ENCODE measurements around the gene TOP3A.

TOP3A gene

DNA sequence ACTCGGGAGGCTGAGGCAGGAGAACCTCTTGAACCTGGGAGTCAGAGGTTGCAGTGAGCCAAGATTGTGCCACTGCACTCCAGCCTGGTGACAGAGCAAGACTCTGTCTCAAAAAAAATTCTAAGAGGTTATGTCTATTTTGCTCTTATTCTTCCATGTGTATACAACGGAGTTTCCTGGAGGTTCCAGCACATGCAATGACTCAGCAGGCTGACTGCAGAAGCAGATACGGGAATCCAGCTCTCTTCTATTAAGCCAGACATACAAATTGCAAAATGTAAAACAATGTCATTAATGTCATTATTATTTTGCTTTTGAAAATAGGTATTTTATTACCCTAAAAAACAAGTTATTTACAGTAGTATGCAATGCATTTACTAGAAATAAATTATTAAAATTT, 35.9 kb downstream of the TOP3A start:
- DNase-seq: no peak

DNA sequence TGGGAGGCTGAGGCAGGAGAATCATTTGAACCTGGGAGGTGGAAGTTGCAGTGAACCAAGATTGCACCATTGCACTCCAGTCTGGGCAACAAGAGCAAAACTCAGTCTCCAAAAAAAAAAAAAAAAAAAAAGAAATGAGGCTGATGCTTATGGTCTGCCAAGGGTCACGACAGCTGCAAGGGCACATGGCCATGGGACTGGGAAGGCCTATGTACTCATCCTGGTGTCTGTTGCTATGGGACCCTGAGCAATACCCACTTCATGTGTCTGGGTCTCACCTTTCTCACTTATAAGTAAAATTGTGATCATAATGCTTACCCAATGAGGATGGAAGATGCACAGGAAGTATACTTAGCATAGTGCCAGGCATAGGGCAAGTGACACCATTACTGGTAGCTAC, 37.7 kb downstream of the TOP3A start:
- DNase-seq: no peak

DNA sequence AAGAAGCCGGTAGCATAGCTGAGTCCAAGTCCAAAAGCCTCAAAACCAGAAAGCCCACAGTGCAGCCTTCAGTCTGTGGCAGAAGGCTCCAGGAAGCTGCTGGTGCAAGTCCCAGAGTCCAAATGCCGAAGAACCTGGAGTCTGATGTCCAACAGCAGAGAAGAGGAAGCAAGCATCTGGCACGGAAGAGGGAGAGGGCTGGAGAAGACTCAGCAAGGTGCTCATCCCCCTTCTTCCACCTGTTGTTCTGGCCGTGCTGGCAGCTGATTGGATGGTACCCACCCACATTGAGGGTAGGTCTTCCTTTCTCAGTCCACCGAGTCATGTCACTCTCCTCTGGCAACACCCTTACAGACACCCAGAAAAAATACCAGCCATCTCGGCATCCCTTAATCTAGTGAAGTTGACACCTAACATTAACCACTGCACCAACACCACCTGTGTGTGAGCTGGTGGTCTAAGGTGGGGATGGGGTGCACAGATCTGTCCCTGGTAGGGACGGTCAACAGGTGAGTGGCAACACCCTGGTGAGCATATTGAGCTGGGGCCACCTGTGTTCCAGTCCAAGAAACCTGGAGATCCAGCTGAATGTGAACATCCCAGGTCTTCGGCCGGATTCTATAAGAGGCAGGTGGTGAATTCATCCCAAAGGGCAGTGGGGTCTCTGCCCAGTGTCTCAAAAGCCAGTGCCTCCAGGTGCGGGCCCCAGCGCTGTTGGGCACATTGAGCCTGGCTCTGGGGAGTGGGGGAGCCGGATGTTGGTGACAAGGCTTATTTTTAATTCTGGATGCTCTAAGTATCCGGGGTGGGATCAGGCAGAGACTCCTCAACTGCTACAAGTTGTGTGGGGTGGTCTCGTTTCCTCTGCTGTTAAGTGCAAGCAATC, 44.5 kb downstream of the TOP3A start:
- DNase-seq: no peak

DNA sequence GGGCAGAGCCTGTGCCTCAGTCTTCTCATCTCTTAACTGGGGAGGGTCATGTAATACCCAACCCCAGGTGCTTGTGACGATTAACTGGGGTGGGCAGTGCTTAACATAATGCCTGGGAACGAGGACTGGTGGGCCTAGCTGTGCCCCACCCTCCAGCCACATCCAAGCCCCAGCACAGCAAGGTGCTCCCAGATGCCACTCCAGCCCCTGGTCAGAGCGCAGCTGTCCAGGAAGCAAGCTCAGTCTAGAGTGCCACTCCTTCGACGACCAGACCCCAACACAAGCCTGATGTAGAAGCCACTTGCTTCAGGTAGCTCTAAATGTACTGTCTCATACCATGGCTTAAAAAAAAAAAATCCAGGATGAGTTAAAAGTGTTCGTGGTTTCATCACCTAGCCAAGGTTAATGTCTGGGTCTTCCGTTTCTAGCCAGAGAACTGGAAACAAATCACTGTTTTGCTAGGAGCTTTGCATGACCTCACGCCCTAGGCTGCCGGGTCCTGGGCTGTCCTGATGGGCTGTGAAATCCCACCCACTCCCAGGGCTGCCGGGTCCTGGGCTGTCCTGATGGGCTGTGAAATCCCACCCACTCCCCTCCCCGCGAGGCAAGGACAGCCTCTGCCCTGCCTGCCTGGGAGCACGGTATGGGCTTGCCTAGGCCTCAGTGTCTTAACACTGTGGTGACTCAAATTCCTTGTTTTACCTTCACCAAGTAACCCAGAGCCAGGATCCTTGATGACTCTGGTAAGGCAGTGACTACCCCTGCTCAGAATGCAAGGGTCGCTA, 46.7 kb downstream of the TOP3A start:
- DNase-seq: no peak

DNA sequence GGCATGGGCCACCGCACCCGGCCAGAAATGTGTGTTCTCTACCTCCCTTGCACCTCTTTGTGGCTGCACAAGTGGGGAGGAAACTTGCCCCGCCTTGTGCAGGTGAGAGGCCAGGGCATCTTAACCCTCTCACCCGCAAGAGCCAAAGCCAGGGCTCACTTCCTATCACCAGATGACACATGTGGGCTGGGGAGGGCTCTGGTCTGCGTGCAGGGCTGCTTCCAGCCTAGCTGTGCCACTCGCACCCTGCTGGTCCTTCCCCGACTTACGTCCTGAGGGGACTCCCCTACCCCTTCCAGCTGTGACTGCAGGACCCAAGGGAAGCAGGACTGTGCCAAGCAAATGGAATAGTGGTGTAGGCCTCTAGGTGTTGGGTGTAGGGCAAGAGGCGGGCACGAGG, 47.4 kb downstream of the TOP3A start:
- no peak for DNase-seq

DNA sequence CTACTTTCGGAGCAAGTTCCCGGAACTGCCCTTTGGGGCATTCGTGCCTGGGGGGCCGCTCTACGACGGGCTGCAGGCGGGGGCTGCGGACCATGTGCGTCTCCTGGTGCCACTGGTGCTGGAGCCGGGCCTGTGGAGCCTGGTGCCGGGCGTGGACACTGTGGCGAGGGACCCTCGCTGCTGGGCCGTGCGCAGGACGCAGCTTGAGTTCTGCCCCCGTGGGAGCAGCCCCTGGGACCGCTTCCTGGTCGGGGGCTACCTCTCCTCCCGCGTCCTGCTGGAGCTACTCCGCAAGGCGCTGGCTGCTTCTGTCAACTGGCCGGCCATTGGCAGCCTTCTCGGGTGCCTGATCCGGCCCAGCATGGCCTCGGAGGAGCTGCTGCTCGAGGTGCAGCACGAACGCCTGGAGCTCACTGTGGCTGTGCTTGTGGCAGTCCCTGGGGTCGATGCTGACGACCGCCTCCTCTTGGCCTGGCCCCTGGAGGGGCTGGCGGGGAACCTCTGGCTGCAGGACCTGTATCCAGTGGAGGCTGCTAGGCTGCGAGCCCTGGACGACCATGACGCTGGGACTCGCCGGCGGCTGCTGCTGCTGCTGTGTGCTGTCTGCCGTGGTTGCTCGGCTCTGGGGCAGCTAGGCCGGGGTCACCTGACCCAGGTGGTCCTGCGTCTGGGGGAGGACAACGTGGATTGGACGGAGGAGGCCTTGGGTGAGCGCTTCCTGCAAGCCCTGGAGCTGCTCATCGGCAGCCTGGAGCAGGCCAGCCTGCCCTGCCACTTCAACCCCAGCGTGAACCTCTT, 50.7 kb downstream of the TOP3A start:
- no peak for DNase-seq

DNA sequence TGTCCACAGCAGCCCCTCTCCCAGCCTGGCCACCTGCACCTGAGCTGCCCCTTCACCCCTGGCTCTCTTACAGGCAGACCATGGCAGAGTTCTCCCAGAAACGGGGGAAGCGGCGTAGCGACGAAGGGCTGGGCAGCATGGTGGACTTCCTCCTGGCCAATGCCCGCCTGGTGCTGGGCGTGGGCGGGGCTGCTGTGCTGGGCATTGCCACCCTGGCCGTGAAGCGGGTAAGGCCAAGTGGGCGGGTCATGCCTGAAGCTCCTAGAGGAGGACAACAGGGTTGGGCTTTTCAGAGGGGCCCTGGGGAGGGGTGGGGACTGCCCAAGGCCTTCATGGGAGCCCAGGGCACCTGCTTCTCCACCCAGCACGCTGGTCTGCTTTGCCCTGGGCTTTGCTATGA, 52.2 kb downstream of the TOP3A start:
- DNase-seq: no peak

DNA sequence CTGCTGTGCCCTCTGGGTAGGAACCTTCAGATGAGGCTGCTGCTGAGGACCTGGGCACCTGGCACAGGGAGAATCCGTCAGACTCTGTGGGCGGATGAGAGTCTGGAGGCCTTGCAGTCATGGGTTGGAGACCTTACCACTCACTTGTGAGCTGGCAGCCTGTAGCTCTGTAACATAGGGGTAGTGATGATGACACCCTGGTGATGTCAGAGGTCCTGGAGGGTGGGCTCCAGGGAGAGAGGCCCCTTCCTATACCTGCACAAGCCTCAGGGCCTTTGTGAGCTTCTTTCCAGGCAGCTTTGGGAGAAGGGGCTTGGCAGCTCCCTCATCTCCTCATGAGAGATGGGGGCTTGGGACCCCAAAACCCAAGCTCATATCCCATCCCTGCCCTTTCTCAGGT, 52.7 kb downstream of the TOP3A start:
- DNase-seq: no peak

DNA sequence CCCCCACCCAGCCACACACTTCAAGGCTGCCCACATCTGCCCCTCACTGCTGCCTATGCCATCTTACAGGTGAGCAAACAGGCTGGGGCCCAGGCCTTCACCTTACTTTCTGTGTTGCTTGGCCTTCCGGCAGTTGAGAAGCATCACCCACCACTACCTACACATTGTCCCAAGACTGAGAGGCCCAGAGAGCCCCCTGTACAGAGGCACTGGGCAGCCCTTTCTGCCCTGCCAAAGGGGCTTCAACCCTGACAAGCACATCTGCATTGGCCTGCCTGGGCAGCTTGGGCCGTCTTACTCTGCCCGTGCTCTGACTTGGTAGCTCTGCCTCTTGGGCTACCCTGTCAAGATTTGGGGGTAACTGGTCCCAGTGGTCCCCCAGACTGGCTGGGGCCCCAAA, 53.1 kb downstream of the TOP3A start:
- DNase-seq: no peak

DNA sequence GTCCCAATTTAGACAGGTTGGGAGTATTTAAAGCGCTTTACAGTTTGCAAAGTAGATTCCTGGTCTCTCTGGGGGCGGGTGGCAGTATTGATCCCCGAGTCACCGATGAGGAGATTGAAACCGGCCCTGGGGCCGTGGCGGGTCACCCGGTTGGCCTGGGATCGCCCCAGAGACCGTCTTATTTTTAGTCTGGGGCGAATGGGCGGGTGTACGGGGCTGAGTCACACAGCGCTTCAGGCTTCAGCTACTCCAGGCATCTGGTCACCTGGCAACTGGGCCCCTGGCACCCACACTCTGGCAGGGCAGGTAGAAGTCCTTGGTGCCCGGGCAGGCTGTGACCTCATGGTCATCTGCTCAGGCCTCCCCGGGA, 53.7 kb downstream of the TOP3A start:
- DNase-seq: no peak

DNA sequence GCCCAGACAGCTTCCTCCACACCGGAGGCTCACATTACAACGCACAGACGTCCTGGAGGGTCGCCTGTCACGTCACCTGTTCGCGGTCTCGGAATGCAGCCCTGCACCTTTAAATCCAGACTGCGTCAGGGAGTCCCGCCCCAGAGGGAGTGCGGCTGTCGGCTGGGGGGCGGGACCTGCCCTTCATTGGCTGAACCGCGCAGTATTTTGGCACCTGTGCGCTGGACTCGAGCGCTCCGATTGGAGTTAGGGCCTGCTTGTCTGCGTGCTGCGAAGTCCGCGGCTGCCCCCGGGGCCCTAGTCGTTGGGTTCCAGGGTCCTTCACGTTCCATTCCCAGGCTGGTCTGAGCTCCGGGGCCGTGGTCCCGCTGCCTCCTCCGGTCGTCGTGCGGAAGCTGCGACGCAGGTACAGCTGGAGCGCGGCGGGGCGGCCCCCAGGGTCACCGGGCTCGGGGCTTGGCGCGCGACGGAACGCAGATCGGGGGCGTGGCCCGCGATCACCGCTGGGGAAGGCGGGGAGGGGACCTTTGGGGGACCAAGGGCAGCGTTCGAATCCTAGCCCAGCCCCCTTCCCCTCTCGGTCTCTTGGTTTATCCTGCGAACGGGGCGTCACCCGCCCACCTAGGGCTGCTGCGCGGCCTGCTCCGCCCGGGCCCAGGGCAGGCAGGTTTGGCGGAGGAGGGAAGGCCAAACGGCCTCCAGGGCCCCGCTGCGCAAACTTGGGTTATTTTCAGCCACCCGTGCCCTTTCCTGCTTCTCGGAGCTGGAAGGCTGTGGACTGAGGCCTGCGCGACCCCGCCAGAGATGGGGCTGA, 54.3 kb downstream of the TOP3A start, which contains the start of gene MIEF2:
Gene MIEF2, plus strand, starts transcription at position 331 of the 814 bp plus-strand sequence. CDS start 2,059 bp downstream, outside the sequence.
- peak; percentile 76 for DNase-seq

DNA sequence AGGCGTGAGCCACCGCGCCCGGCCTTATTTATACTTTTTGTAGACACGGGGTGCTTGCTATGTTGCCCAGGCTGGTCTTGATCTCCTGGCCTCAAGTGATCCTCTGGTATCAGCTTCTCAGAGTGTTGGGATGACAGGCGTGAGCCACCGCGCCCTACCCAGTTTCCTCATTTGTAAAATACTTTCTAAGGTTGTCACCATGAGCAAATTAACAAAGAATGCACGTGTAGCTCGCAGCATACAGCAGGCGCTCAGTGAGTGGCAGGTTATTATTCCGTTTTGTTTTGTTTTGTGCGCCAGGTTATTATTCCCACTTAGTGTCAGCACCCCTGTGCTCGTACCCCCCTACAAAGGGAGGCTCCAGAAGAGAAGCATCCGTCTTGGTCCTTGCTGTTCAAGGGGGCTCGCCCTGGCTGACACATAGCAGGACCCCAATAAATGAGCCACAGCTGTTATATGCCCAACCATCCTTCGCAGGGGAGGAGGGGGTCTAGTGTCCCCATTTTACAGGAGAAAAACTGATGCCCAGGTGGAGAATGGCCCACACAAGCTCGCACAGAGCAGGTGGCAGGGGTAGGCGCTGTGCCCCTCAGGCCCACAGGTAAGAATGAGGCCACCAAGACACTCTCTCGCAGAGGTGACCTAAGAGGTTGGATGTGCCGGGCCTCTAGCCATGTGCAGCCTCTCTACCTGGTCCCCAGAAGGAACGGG, 55.0 kb downstream of the TOP3A start:
- no peak for DNase-seq

DNA sequence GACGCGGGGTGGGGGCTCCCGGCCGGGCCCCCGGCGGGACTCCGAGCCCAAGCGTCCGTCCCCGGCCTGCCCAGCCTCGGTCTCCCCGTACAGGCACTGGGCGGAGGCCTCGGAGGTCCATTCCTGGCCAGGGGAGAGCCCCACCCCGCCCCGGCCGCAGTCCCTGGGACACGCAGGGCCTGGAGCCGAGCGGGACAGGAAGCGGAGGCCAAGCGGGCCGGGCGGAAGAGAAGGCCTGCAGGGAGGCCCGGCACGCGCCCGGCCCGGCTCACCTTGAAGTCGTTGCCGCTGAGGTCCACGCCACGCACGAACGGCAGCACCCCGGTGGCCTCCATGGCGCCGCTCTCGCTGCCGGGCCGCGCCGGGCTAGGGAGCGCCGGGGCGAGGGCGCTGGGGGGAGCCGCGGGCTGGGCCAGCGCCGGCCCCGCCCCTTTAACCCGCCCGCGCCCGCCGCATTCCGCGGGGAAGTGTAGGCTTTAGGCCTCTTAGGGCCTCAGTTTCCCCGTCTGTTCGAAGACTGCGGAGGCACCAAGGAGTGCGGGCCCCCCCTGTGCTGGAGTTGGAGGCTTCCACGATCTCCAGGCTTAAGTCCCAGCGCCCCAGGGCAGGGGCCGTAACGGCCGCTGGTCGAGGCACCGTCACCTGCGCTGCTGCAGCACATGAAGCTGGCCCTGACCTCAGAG, 56.3 kb downstream of the TOP3A start, which contains the start of gene FLII:
Gene FLII, minus strand, starts transcription at position 383 of the 683 bp plus-strand sequence. Its CDS starts 48 bp downstream, at position 335.
- no peak for DNase-seq

DNA sequence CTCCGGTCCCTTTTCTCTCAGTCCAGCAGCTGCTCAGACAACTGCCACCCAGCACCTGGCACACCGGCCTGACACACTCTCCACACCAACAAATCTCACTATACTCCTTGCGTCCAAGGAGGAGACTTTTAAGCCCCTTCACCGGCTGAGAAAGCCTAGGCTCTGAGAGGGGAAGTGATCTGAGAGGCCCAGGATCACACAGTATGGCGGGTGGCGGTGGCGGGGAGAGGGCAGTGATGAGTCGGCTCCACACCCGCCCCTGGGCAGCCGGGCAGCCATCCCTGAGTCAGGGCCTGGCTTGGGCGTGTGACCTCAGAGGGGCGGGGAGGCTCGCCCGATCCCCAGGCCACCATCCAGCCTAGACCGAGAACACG, 56.8 kb downstream of the TOP3A start:
- DNase-seq: no peak

DNA sequence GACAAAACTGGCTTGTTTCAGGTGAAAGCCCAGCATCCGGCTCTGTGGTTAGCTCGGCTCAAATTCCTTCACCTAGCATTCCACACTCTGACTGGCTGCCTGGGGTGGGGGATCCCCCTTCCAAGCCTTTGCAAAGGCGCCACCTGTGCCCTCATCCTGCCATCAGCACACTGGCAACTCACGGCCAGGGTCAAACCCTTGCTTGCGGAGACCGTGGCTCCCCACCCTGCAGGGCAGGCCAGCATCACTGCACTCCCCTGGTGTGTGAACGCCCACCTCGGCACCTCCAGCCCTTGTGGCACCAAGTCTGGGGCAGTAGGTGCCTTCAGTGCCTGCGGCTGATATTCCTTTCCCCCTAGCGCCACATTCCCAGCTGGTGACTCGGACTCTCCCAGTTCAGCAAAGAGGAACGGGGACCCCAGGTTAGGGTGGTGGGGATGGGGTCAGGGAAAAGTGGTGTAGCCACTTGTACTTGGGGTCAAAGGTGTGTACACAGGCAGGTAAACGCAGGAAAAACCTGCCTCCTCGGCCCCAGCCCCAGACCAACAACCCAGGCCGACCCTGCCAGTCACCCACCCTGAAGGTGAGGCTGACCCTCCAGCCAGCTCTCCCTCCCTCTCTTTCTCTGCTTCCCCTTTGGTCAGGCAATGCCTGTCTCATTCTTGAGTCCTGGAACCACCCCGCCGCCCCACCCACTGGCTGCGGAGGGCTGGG, 57.4 kb downstream of the TOP3A start:
- DNase-seq: no peak

DNA sequence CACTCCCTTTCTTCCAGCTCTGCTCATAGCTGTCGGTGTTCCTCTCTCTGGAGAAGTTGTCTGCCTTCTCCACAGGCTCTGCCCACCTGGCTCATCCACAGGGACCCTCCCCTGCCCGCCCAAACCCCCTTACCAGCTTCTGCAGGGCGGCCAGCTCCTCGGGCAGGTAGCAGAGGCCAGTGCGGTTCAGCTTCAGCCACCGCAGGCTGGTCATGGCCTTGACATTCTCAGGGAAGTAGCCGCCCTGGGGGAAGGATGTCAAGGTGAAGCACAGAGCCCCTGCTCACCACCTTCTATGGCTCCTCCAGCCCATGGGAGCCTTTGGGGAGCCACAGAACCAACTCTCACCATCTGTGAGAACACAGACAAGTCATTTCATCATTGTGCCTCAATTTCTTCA, 58.0 kb downstream of the TOP3A start:
- no peak for DNase-seq

DNA sequence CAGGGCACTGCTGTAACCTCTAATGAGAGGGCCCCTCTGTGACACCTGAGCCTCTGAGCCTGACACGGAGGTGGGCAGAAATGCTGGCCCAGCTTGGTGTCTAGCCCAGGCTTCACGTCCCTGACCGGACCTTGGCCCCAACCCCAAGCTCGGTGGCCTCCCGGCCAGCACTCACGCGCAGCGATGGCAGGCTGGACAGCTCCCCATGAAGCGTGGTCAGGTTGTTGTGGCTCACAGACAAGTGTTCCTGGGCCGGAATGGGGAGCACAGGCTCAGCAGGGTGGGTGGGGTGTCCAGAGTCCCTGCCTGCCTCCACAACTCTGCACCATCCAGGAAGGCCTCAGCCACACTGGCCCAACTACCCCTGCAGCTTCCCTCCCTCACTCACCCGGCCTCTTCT, 58.4 kb downstream of the TOP3A start:
- DNase-seq: no peak

DNA sequence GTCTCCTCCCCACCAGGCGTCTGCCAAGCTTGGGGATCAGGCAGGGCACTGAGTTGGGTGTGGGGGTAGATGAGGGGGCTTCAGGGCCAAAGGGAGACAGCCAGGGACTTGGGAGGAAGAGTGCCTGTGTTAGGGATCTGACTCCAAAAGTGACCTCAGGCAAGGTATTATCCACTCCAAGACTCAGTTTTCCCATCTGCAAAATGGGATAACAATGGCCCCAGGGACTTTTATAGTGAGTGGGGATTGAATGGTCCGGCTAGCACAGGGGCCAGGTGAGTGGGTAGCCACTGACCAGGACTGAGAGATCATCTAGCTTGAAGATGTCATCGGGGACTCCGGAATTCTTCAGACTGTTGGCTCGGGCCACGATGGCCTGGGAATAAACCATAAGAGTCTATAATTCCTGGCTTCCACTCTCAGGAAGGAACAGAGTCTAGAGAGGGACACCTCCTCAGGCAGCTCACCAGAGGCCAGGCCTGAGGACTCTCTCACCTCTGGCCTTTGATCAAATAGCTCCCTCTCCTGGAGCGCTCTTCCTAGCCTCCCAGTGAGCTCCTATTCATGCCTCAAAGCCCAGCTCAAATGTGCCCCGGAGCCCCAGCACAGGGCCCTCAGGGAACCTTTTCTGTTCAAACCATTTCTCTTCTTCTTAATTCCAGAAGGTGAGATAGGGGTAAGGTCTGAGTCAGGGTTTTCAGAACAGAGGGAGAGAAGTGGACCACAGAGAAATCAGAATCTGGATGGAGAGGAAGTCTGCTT, 59.7 kb downstream of the TOP3A start:
- no peak for DNase-seq
